GM20000 (cell line): ENCODE measurements around the gene STRN4.
"Not testable (repeated sequence)": the region's sequence is repeated elsewhere in the genome, so short reads cannot be mapped to it uniquely, and the experiment has no call there.

Experiments
- DNase-seq: peaks from one replicate; pipeline ENCODE4 v3.0.0; 2012; ENCODE audit warnings: low spot score
- TF ChIP-seq, protein P1 (sequence below): IDR thresholded peaks from 2 replicates; pipeline ENCODE4 v1.5.1; 2012; ENCODE audit warnings: mild to moderate bottlenecking, control low read depth; ENCODE audit errors: extremely low read depth, missing control alignments

Gene STRN4

DNA sequence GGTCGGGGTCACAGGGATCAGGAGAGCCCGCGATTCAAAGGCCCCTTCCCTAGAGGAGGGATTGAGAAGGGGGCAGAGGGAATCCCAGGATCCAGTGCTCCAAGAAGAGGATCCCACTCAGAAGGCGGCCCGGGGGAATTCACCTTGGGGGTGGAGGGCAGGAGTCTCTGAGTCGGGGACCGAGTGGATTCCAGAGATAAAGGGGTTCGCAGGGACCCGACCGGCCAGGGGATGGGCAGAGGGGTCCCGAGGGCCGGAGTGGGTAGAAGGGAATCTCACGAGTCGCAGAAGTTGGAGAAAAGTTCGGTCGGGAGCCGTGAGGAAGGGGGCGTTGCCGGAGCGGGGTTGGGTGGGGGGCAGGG, 29.6 kb downstream of the STRN4 start:
- DNase-seq, result peak; percentile 52
- TF ChIP-seq, protein P1, sequence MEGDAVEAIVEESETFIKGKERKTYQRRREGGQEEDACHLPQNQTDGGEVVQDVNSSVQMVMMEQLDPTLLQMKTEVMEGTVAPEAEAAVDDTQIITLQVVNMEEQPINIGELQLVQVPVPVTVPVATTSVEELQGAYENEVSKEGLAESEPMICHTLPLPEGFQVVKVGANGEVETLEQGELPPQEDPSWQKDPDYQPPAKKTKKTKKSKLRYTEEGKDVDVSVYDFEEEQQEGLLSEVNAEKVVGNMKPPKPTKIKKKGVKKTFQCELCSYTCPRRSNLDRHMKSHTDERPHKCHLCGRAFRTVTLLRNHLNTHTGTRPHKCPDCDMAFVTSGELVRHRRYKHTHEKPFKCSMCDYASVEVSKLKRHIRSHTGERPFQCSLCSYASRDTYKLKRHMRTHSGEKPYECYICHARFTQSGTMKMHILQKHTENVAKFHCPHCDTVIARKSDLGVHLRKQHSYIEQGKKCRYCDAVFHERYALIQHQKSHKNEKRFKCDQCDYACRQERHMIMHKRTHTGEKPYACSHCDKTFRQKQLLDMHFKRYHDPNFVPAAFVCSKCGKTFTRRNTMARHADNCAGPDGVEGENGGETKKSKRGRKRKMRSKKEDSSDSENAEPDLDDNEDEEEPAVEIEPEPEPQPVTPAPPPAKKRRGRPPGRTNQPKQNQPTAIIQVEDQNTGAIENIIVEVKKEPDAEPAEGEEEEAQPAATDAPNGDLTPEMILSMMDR, result no peak

DNA sequence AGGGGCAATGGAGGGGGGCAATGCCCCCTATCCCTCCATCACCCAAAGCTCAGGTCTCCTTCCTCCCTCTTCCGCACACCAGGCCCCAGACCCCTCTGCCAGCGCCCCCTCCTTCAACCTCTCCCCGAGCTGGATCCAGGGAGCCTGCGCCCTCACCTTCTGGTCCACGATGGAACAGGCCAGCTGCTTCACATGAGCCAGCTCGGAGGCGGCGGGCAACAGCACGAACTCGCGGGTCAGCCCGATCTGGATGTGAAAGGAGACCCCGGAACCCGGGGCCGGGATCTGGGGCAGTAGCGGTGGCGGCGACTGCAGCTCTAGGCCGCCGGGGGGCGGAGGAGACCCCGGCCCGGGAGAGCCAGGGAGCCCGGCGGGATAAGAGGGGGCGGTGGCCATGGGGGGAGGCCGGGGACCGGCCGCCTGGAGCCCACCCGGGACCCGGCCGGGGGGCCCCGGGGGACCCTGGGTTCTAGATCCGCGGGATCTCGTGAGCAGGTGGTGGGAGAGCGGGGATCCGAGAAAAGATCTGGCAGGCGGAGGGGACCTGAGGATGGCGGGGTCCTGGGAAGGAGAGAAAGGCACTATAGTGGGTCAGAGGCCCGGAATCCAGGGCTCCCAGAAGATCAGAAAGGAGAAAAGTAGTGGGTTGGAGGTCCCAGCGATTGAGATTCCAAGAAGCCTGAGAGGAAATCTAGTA, 30.1 kb downstream of the STRN4 start:
- TF ChIP-seq, protein P1, result no peak
- no peak for DNase-seq

DNA sequence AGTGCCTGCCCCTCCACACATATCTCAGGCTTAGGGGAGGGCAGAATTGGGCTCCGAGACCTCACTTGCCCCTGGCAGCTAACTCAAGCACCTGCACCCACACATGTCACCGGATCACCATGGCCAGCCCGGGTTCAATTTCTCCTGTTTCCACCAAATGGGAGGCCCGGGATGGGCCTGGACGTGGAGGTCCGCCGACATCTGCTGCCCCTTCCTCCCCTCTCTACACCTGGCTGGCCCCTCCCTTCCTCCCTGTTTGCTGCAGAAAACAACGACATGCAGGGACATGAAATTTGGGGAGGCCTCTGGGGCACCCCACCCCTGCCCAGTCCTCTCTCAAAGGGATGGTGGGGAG, 30.7 kb downstream of the STRN4 start:
- DNase-seq, result no peak
- TF ChIP-seq, protein P1, result no peak

DNA sequence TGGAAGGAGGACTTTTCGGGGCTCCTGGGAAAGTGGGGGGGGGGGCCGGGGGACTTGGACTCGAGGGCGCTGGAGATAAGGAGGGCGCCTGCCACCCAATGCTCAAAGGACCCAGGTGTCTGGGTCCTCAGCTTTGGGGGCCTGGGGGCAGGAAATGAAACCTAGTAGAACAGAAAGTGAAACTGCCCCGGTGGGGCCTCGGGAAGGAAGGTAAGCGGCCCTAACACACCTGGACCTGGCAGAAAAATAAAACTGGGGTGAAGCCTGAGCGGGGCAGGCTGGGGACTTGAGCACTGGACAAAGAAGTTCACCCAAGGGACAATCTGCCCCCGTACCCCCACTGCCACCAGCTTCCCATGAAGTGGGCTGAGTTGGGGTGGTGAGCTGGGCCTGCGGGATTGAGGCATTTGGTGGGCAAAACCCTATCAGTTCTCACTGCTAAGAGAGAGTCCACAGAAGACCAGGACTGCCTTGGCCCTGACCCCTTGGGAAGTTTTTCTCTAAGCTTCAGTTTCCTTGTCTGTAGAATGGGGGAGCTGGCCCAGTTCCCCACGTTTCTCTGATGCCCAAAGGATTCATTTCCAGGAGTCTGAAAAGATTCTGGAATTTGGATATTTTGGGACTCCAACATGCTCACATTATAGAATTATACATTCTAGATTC, 31.7 kb downstream of the STRN4 start:
- DNase-seq, result peak; percentile 89
- TF ChIP-seq, protein P1, result no peak

DNA sequence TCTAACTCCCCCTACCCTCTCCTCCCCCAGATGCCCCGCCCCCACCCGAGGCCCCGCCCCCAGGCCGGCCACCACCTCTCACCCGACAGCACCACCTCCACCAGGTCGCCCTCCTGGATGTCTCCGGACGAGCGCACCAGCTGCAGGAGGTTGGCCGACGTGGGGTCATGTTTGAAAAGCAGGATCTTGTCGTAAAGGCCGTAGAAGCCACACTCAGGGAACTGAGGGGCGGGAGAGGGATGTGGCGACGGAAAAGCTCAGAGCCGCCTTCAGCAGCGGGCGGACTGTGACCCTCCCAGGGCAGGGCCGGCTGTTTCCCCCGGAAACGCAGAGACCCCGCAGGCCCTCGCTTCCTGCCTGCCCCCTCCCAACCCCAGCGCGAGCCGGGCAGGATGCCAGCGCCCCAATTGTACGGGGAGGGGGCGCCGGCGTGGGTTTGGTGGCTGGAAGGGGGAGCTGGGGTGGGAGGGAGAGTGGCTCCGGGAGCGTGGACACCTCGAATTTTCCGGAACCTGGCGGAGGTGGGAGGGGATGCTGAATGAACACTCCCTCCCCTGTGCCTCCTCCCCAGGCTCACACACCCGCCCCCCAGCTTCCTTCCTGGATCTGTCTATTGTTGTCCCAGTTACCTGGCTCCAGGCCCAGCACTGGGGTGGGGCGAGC, 32.3 kb downstream of the STRN4 start:
- TF ChIP-seq, protein P1, result no peak
- DNase-seq, result peak; percentile 85

DNA sequence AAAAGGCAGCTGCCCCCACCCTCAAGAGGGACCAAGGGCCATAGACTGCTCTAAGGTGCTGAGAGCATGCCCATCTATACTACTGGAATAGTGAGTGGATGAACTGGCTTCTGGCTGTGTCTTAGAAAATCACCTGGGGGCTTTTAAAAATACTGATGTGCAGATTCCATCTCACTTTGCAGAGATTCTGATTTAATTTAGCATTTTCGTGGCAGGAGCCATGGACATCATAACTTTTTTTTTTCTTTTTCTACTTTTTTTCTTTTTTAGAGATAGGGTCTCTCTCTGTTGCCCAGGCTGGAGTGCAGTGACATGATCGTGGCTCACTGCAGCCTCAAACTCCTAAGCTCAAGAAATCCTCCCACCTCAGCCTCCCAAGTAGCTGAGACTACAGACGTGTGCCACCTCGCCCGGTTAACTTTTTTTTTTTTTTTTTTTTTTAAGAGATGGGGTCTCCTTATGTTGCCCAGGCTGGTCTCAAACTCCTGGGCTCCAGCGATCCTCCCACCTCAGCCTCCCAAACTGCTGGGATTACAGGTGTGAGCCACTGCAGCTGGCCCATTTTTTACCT, 33.4 kb downstream of the STRN4 start:
- DNase-seq, result not testable (repeated sequence)

DNA sequence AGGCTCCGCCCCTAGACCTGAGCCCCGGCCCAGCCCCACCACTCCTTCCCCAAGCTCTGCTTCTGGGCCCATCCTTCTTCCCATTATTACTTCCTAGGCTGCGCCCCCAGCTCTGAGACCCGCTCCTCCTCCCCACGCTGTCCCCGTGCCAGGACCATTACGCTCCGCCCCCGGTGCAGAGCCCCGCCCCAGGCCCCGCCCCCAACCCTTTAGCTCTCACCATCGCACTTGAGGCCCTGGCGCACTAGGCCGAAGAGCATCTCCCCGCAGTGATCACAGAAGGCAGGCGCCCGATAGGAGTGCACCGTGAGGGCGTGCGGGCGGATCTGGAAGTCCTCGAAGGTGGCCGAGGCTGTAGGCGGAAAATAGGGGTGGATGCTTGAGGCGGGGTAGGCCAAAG, 35.6 kb downstream of the STRN4 start:
- DNase-seq, result no peak
- TF ChIP-seq, protein P1, result no peak
